Neural crest cell (in vitro differentiated cells): ENCODE measurements around the gene RPTOR. TPM values are rescaled to one million over a fixed set of nuclear protein-coding genes. Genes with fewer than 3 reads are reported as not detected.

Experiments
- DNase-seq: peaks from one replicate; pipeline ENCODE4 v3.0.0; 2021; ENCODE audit warnings: low read depth, mixed read lengths, low spot score
- H3K27ac Mint-ChIP-seq: one replicate; pipeline ENCODE4 v1.8.0; 2021; ENCODE audit warnings: mild to moderate bottlenecking, mixed read lengths; ENCODE audit not compliant: unreplicated experiment
- H3K27me3 Mint-ChIP-seq: 2 replicates; pipeline ENCODE4 v1.8.0; 2021; ENCODE audit warnings: low read depth, mild to moderate bottlenecking, mixed read lengths
- H3K36me3 Mint-ChIP-seq: 2 replicates; pipeline ENCODE4 v1.8.0; 2021; ENCODE audit warnings: low read depth, mild to moderate bottlenecking, mixed read lengths
- H3K4me1 Mint-ChIP-seq: 2 replicates; pipeline ENCODE4 v1.8.0; 2021; ENCODE audit warnings: mixed read lengths
- H3K4me3 Mint-ChIP-seq: one replicate; pipeline ENCODE4 v1.8.0; 2021; ENCODE audit warnings: mild to moderate bottlenecking, mixed read lengths
- H3K9me3 Mint-ChIP-seq: 2 replicates; pipeline ENCODE4 v1.8.0; 2021; ENCODE audit warnings: mixed read lengths
- total RNA-seq: library from RNA; stranded (reverse); gene quantifications from 2 replicates; pipeline ENCODE4 v1.2.1, GENCODE V29; 2021
- TF ChIP-seq, protein P1 (sequence below): fragments of 200-600 bp; sonication (generic); conservative IDR thresholded peaks from 2 replicates; pipeline ENCODE4 v1.5.0; 2021; ENCODE audit warnings: antibody characterized with exemption, mild to moderate bottlenecking

Gene RPTOR
- total RNA-seq, 1 donor from 2014 or later, result 41.1 TPM

GRCh38 chr17:80827646-80828643 is 283.3 kb downstream of the RPTOR start:
- Mint-ChIP-seq H3K9me3 (no peaks in the 10 kb centered on the region), H3K4me1 (peaks cover 13% of the 10 kb centered on the region), H3K27ac (peak overlapping the region; percentile 50), H3K27me3 (no peaks in the 10 kb centered on the region), H3K36me3 (peaks cover 8% of the 10 kb centered on the region), H3K4me3 (no peak overlapping the region)
- no peak for DNase-seq
- TF ChIP-seq, protein P1, sequence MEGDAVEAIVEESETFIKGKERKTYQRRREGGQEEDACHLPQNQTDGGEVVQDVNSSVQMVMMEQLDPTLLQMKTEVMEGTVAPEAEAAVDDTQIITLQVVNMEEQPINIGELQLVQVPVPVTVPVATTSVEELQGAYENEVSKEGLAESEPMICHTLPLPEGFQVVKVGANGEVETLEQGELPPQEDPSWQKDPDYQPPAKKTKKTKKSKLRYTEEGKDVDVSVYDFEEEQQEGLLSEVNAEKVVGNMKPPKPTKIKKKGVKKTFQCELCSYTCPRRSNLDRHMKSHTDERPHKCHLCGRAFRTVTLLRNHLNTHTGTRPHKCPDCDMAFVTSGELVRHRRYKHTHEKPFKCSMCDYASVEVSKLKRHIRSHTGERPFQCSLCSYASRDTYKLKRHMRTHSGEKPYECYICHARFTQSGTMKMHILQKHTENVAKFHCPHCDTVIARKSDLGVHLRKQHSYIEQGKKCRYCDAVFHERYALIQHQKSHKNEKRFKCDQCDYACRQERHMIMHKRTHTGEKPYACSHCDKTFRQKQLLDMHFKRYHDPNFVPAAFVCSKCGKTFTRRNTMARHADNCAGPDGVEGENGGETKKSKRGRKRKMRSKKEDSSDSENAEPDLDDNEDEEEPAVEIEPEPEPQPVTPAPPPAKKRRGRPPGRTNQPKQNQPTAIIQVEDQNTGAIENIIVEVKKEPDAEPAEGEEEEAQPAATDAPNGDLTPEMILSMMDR, result no peak

DNA sequence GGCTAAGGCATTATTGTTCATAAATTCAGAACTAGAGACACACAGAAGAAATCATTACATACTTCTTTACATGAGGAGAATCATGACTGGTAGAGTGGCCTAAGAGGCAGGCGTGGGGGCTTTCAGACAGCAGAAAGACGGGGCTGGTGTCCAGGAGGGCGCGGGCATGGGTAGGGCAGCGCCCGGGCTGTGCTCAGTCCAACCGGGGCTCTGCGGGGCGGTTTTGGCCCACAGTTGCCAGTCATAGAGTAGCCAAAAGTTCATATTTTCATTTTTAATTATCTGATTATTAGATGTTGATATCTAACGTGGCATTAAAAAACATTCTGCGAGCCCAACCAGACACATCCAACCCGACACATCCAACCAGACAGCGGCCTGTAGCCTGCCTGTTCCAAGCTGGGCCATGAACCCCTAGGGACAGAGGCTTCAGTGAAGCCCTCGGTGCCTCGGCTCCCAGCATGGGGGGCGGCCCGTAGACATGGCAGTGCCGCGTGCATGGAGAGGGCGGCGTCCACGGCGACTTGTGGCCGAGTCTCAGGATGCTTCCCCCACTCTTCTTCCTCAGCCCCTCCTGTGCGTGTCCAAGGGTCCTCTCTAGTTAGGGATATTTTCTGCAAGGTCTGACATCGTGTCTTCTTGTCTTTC is 284.7 kb downstream of the RPTOR start:
- no peak overlapping the region for H3K27ac Mint-ChIP-seq
- TF ChIP-seq, protein P1, result no peak
- peaks cover 8% of the 10 kb centered on the region for H3K36me3 Mint-ChIP-seq
- peaks cover 23% of the 10 kb centered on the region for H3K4me1 Mint-ChIP-seq
- H3K4me3 Mint-ChIP-seq, result no peak overlapping the region
- no peaks in the 10 kb centered on the region for H3K27me3 Mint-ChIP-seq
- DNase-seq, result no peak
- H3K9me3 Mint-ChIP-seq, result no peaks in the 10 kb centered on the region

GRCh38 chr17:80830020-80830780 is 285.6 kb downstream of the RPTOR start:
- Mint-ChIP-seq H3K9me3 (no peaks in the 10 kb centered on the region), H3K4me1 (peaks cover 23% of the 10 kb centered on the region), H3K4me3 (no peak overlapping the region), H3K27me3 (no peaks in the 10 kb centered on the region), H3K36me3 (peaks cover 8% of the 10 kb centered on the region), H3K27ac (no peak overlapping the region)
- TF ChIP-seq, protein P1, result no peak
- DNase-seq, result no peak

DNA sequence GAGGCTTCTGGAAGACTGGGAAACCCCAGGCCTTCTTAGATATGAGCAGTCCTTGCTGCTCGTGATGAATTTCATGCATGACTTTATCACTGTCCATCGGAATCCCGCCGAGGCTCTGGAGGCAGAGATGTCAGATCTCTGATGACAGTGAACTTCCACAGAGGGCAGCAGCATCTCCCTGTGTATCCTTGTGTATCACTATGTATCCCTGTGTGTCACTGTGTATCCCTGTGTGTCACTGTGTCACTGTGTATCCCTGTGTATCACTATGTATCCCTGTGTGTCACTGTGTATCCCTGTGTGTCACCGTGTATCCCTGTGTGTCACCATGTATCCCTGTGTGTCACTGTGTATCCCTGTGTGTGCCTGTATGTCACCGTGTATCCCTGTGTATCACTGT is 286.9 kb downstream of the RPTOR start:
- Mint-ChIP-seq H3K4me3 (no peak overlapping the region), H3K36me3 (peaks cover 8% of the 10 kb centered on the region), H3K9me3 (no peaks in the 10 kb centered on the region), H3K4me1 (peaks cover 23% of the 10 kb centered on the region), H3K27me3 (no peaks in the 10 kb centered on the region), H3K27ac (no peak overlapping the region)
- TF ChIP-seq, protein P1, result no peak
- no peak for DNase-seq

DNA sequence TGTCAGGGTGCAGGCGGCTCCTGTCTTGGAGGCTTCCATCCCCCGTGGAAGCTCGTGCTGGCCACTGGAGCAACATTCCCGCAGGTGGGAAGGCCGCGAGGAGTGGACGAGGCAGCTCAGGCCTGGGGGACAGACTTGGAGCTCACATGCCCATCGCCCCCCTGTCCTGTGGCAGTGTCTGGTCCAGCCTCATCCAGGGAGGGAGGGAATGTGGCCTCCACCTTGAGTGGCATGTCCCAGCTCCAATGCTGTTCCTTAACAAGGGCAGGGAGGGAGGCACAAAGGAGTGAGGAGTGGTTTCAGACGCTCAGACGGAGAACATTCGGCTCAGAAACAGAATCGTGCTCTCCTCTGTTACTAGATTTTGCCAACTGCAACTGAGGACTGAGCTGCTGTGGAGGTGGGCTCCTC is 287.6 kb downstream of the RPTOR start:
- Mint-ChIP-seq H3K4me3 (peak overlapping the region; percentile 85), H3K9me3 (no peaks in the 10 kb centered on the region), H3K36me3 (peaks cover 8% of the 10 kb centered on the region), H3K27me3 (no peaks in the 10 kb centered on the region), H3K27ac (peak overlapping the region; percentile 98), H3K4me1 (peaks cover 23% of the 10 kb centered on the region)
- DNase-seq, result no peak
- TF ChIP-seq, protein P1, result no peak
